Activated naive CD8-positive, alpha-beta T cell treated with anti-CD3 and anti-CD28 coated beads, Interleukin-2, amount 10 ng/mL, durations not matched to agents 7 days and 5 days (primary cell): ENCODE data around the gene ASCC2. TPM values are rescaled to one million over a fixed set of nuclear protein-coding genes. Genes with fewer than 3 reads are reported as not detected.

Source experiments
- ATAC-seq: fragments of 150-1000 bp; cut with Tn5 transposase; one replicate; pipeline ENCODE4 v1.10.0; 2021; ENCODE audit warnings: low read depth, moderate library complexity
- POLR2A ChIA-PET: fragments of 350-600 bp; sonication (Branson Sonifier 250); formaldehyde crosslinking; loops from one replicate; lab custom pipeline; 2021; ENCODE audit warnings: antibody characterized with exemption; lab: Charles Lee
- DNase-seq: peaks from one replicate; pipeline ENCODE4 v3.0.0; 2021
- H3K27ac Mint-ChIP-seq: one replicate; pipeline ENCODE4 v1.8.0; 2022; ENCODE audit warnings: mild to moderate bottlenecking, mixed read lengths
- H3K27me3 Mint-ChIP-seq: one replicate; pipeline ENCODE4 v1.8.0; 2022; ENCODE audit warnings: mild to moderate bottlenecking, moderate library complexity, mixed read lengths
- H3K36me3 Mint-ChIP-seq: one replicate; pipeline ENCODE4 v1.8.0; 2021; ENCODE audit warnings: mild to moderate bottlenecking, mixed read lengths
- H3K4me1 Mint-ChIP-seq: one replicate; pipeline ENCODE4 v1.8.0; 2021; ENCODE audit warnings: mixed read lengths
- H3K4me3 Mint-ChIP-seq: one replicate; pipeline ENCODE4 v1.8.0; 2022; ENCODE audit warnings: mild to moderate bottlenecking, moderate library complexity, mixed read lengths
- H3K9me3 Mint-ChIP-seq: one replicate; pipeline ENCODE4 v1.8.0; 2021; ENCODE audit warnings: mixed read lengths
- total RNA-seq, 2 experiments: library from RNA; stranded (reverse); gene quantifications; one replicate each; pipeline ENCODE4 v1.2.3, GENCODE V29; 2021

The ASCC2 gene, protein sequence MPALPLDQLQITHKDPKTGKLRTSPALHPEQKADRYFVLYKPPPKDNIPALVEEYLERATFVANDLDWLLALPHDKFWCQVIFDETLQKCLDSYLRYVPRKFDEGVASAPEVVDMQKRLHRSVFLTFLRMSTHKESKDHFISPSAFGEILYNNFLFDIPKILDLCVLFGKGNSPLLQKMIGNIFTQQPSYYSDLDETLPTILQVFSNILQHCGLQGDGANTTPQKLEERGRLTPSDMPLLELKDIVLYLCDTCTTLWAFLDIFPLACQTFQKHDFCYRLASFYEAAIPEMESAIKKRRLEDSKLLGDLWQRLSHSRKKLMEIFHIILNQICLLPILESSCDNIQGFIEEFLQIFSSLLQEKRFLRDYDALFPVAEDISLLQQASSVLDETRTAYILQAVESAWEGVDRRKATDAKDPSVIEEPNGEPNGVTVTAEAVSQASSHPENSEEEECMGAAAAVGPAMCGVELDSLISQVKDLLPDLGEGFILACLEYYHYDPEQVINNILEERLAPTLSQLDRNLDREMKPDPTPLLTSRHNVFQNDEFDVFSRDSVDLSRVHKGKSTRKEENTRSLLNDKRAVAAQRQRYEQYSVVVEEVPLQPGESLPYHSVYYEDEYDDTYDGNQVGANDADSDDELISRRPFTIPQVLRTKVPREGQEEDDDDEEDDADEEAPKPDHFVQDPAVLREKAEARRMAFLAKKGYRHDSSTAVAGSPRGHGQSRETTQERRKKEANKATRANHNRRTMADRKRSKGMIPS
- total RNA-seq: 10 to 100 TPM; 88.6 to 91.5 TPM

DNA sequence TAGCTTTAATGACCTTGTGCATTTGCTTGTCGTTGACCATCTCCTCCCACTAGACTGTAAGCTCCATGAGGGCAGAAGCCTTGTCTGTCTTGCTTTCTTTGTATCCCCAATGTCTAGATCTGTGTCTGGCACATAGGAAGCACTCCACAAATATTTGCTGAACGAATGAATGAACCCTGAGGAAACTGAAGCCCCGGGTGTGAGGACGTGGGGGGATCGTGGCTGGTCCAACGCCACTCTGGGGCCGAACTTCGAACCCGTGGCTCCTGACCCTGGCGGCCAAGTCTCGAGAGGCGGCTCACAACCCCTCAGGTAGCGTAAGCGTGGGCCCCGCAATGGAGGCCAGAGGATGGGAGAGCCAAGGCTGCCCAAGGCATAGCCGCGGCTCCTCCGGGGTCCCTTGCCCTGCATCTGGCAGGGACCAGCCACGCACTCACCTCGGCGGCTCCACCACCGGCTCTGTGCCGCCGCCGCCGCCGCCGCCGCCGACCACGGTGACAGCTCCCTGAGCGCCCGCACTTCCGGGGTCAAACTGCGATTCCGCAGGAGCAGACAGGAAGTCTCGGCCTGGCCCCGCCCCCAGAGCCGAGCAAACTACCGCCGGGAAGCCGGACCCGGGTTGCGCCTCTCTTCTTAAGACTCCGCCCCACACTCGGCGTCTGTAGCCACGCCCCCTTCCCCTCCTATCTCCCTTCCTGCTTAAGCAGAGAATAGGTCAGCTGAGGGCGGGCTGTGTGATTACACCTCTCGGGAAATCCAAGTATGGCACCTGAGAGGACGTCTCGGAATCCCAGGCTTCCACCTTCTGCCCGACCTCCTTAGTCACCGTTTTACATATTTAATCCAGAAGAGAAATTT, at the start of gene ASCC2:
Gene ASCC2 (minus strand): TSS at position 534 of the 858 bp plus-strand sequence. CDS start 5,949 bp downstream, outside the sequence.
- POLR2A ChIA-PET: interaction anchor here (0.5 to 3.3 kb wide), 9 partner anchors 11 to 234 kb away, joined by 3 to 16 read pairs (median 3); partner anchors contain the start of genes MTMR3, UQCR10 and ZMAT5

GRCh38 chr22:29887358-29887757, 49.3 kb upstream of the ASCC2 start:
- Mint-ChIP-seq H3K27me3 (no peaks in the 10 kb centered on the region), H3K9me3 (no peaks in the 10 kb centered on the region), H3K27ac (no peak overlapping the region), H3K36me3 (no peaks in the 10 kb centered on the region), H3K4me3 (no peak overlapping the region), H3K4me1 (peaks cover 12% of the 10 kb centered on the region)
- no peak for ATAC-seq
- no peak for DNase-seq
- POLR2A ChIA-PET: no interaction called here

More for the DNA sequence above, at the start of gene ASCC2:
- ATAC-seq (peak; percentile 98), DNase-seq (peak; percentile 99)
- Mint-ChIP-seq H3K36me3 (peaks cover 12% of the 10 kb centered on the region), H3K4me3 (peak within 1 kb of the TSS; percentile 97), H3K4me1 (peaks cover 29% of the 10 kb centered on the region), H3K27ac (peak within 1 kb of the TSS; percentile 91), H3K27me3 (peaks cover 9% of the 10 kb centered on the region), H3K9me3 (peaks cover 2% of the 10 kb centered on the region)

DNA sequence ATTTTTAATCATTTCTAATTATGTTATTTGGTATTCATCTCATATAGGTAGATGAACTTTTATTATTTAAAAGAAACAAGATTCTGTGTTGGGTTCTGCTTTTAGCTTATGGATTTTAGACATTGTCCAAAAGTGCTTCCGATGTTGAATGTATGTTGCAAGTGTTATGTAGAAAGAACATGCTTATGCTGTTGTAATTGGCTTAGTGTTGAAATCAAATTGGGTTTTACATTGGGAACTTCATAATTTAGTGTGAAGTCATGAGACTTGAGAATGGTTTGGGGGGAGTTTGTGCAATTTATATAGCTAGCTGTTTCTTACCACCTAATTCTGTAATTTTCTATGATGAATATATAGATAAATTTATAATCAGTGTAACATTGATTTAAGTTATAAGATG, 48.5 kb upstream of the ASCC2 start:
- no peaks in the 10 kb centered on the region for H3K9me3 Mint-ChIP-seq
- H3K4me1 Mint-ChIP-seq: peaks cover 12% of the 10 kb centered on the region
- H3K27me3 Mint-ChIP-seq: no peaks in the 10 kb centered on the region
- no peaks in the 10 kb centered on the region for H3K36me3 Mint-ChIP-seq
- no peak overlapping the region for H3K27ac Mint-ChIP-seq
- no peak overlapping the region for H3K4me3 Mint-ChIP-seq
- POLR2A ChIA-PET: no interaction called here
- no peak for DNase-seq
- no peak for ATAC-seq

- H3K27ac Mint-ChIP-seq: no peak overlapping the region
- DNase-seq (no peak), ATAC-seq (no peak)
- H3K9me3 Mint-ChIP-seq: no peaks in the 10 kb centered on the region
- H3K27me3 Mint-ChIP-seq: no peaks in the 10 kb centered on the region
- POLR2A ChIA-PET: interaction anchor here (0.6 kb wide), 1 partner anchor 466 kb away, joined by 5 read pairs; no protein-coding TSS in a partner anchor
- H3K4me3 Mint-ChIP-seq: no peak overlapping the region
- no peaks in the 10 kb centered on the region for H3K36me3 Mint-ChIP-seq
- peaks cover 12% of the 10 kb centered on the region for H3K4me1 Mint-ChIP-seq
Observed at GRCh38 chr22:29885610-29886009, 47.5 kb upstream of the ASCC2 start.

DNA sequence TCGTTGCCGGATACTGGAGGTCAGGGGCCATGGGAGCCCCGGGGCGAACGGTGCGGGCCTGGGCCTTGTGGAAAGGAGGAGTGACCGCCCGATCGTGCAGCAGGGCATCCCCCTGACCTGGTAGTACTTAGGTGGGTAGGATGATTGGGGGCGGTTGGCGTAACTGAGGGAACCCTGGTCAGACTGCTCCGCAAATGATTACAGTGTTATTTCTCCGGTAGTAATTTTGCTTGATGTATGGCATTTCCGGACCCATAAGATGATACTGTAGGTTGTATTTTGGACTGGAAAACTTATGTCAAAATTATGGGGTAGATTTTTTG, 45.7 kb upstream of the ASCC2 start:
- Mint-ChIP-seq H3K36me3 (no peaks in the 10 kb centered on the region), H3K9me3 (no peaks in the 10 kb centered on the region), H3K4me1 (peaks cover 12% of the 10 kb centered on the region), H3K27me3 (no peaks in the 10 kb centered on the region), H3K4me3 (peak overlapping the region; percentile 91), H3K27ac (peak overlapping the region; percentile 84)
- POLR2A ChIA-PET: interaction anchor here (0.6 to 1.7 kb wide), 8 partner anchors 15 to 412 kb away, joined by 3 to 16 read pairs (median 5); partner anchors contain the start of genes ASCC2, UQCR10 and ZMAT5
- DNase-seq (peak; percentile 68), ATAC-seq (peak; percentile 21)

GRCh38 chr22:29883045-29883774, 45.1 kb upstream of the ASCC2 start, which contains the start of gene MTMR3:
MTMR3 (plus strand) TSS chr22:29883174; CDS start chr22:29971060, 87,886 bp downstream.
- H3K36me3 Mint-ChIP-seq: no peaks in the 10 kb centered on the region
- H3K4me3 Mint-ChIP-seq: peak within 1 kb of the TSS; percentile 91
- DNase-seq (peak; percentile 98), ATAC-seq (peak; percentile 84)
- H3K4me1 Mint-ChIP-seq: peaks cover 12% of the 10 kb centered on the region
- H3K9me3 Mint-ChIP-seq: no peaks in the 10 kb centered on the region
- no peaks in the 10 kb centered on the region for H3K27me3 Mint-ChIP-seq
- H3K27ac Mint-ChIP-seq: peak within 1 kb of the TSS; percentile 84
- POLR2A ChIA-PET: interaction anchor here (0.6 to 1.7 kb wide), 8 partner anchors 14 to 413 kb away, joined by 3 to 16 read pairs (median 5); partner anchors contain the start of genes ASCC2, UQCR10 and ZMAT5

GRCh38 chr22:29882716-29883044, 44.6 kb upstream of the ASCC2 start:
- POLR2A ChIA-PET: interaction anchor here (1.2 to 1.7 kb wide), 5 partner anchors 45 to 357 kb away, joined by 3 to 16 read pairs (median 8); partner anchors contain the start of genes ASCC2, UQCR10 and ZMAT5
- Mint-ChIP-seq H3K36me3 (no peaks in the 10 kb centered on the region), H3K4me3 (peak overlapping the region; percentile 91), H3K9me3 (no peaks in the 10 kb centered on the region), H3K27ac (no peak overlapping the region), H3K4me1 (peaks cover 12% of the 10 kb centered on the region), H3K27me3 (peaks cover 4% of the 10 kb centered on the region)
- no peak for DNase-seq
- ATAC-seq: no peak

DNA sequence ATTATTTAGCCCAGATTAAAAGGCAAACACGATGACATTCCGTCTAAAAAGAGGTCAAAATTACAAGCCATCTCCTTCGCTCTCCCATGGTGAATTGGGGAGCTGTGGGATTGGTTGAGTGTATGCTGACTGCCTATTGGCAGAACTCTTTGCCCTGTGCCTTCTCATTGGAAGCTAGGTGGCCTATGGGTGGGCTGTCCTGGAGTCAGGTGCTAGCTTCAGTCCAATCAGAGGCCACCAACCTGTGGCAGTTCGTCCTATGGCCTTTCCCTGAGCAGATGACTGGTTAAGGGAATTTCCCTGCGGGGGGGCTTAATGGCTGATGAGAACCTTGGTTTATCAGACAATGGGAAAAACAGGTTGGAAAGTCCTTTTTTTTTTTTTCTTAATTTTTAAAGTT, 41.7 kb upstream of the ASCC2 start:
- no peak overlapping the region for H3K27ac Mint-ChIP-seq
- no peak overlapping the region for H3K4me3 Mint-ChIP-seq
- no peaks in the 10 kb centered on the region for H3K36me3 Mint-ChIP-seq
- peaks cover 22% of the 10 kb centered on the region for H3K27me3 Mint-ChIP-seq
- POLR2A ChIA-PET: no interaction called here
- DNase-seq: no peak
- no peaks in the 10 kb centered on the region for H3K9me3 Mint-ChIP-seq
- peaks cover 12% of the 10 kb centered on the region for H3K4me1 Mint-ChIP-seq
- ATAC-seq: no peak

- Mint-ChIP-seq H3K27me3 (peaks cover 29% of the 10 kb centered on the region), H3K27ac (no peak overlapping the region)
Observed at GRCh38 chr22:29877620-29878019, 39.5 kb upstream of the ASCC2 start.

GRCh38 chr22:29873943-29874342, 35.9 kb upstream of the ASCC2 start:
- no peak overlapping the region for H3K27ac Mint-ChIP-seq
- DNase-seq: no peak
- H3K4me1 Mint-ChIP-seq: peaks cover 9% of the 10 kb centered on the region
- no peaks in the 10 kb centered on the region for H3K36me3 Mint-ChIP-seq
- H3K27me3 Mint-ChIP-seq: peaks cover 29% of the 10 kb centered on the region
- no peak overlapping the region for H3K4me3 Mint-ChIP-seq
- no peak for ATAC-seq
- no peaks in the 10 kb centered on the region for H3K9me3 Mint-ChIP-seq
- POLR2A ChIA-PET: no interaction called here

More at GRCh38 chr22:29877620-29878019, 39.5 kb upstream of the ASCC2 start:
- ATAC-seq (no peak), DNase-seq (no peak)
- H3K9me3 Mint-ChIP-seq: no peaks in the 10 kb centered on the region
- H3K4me1 Mint-ChIP-seq: peaks cover 2% of the 10 kb centered on the region
- no peak overlapping the region for H3K4me3 Mint-ChIP-seq
- no peaks in the 10 kb centered on the region for H3K36me3 Mint-ChIP-seq
- POLR2A ChIA-PET: no interaction called here

- DNase-seq (no peak), ATAC-seq (no peak)
- Mint-ChIP-seq H3K4me1 (peaks cover 9% of the 10 kb centered on the region), H3K4me3 (no peak overlapping the region), H3K36me3 (no peaks in the 10 kb centered on the region), H3K27me3 (peaks cover 28% of the 10 kb centered on the region), H3K9me3 (no peaks in the 10 kb centered on the region), H3K27ac (no peak overlapping the region)
- POLR2A ChIA-PET: no interaction called here
Observed at GRCh38 chr22:29872989-29873388, 34.9 kb upstream of the ASCC2 start.

DNA sequence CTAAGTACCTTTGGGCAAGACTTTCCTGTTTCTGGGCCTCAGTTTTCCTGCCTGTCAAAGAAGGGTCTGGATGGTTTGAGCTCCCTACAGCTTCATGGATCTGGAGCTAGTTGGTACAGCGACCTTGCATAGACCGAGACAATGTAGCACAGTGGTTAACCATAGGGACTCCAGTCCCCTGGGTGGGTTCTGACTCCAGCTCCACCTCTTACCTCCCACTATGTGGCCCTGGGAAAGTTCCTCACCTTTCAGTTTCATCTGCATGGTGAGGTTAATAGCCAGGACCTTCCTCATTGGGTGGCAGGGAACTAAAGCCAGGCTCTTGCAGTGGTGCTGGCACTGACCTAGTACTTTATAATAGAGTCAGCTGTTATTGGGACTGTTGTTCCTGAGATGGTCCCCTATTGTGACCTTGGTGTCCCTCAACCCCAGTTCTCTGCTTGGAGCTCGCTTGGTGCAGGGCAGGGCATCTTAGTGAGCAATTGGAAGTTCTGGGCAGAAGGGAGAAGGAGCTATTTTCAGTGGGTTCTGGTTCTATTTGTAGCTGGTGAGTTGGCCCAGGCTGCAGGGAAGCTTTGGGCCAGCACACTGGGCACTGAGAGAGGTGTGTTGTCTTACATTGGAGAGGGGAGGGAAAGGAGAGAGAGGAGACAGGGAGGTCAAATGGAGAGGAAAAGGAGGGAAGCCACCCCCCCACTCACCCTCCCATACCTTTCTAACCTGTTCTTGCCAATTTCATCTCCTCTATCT, 34.2 kb upstream of the ASCC2 start:
- Mint-ChIP-seq H3K27me3 (peaks cover 22% of the 10 kb centered on the region), H3K9me3 (no peaks in the 10 kb centered on the region), H3K27ac (no peak overlapping the region), H3K36me3 (no peaks in the 10 kb centered on the region), H3K4me1 (peaks cover 9% of the 10 kb centered on the region), H3K4me3 (no peak overlapping the region)
- ATAC-seq: no peak
- POLR2A ChIA-PET: no interaction called here
- no peak for DNase-seq
